Endodermal cell (in vitro differentiated cells): ENCODE data around the gene RAPGEF1. TPM values are rescaled to one million over a fixed set of nuclear protein-coding genes. Genes with fewer than 3 reads are reported as not detected.

Source experiments
- DNase-seq: peaks from one replicate; pipeline ENCODE4 v3.0.0-alpha.2; 2017
- H3K27ac ChIP-seq: 2 replicates; pipeline ENCODE4 v1.5.1; 2013; ENCODE audit warnings: mild to moderate bottlenecking, low read depth, low read length, moderate library complexity
- H3K27me3 ChIP-seq: 2 replicates; pipeline ENCODE4 v1.6.1; 2013; ENCODE audit warnings: mild to moderate bottlenecking, low read length, moderate library complexity; ENCODE audit not compliant: insufficient read depth, control insufficient read depth, poor library complexity, severe bottlenecking
- H3K36me3 ChIP-seq: 2 replicates; pipeline ENCODE4 v1.7.0; 2013; ENCODE audit warnings: mild to moderate bottlenecking, low read length, moderate library complexity; ENCODE audit not compliant: control insufficient read depth, insufficient read depth
- H3K4me1 ChIP-seq: one replicate; pipeline ENCODE4 v1.7.0; 2013; ENCODE audit warnings: low read length; ENCODE audit not compliant: control insufficient read depth, insufficient read depth
- H3K4me3 ChIP-seq: 2 replicates; pipeline ENCODE4 v1.5.1; 2013; ENCODE audit warnings: mild to moderate bottlenecking, low read length, moderate library complexity
- H3K9ac ChIP-seq: 2 replicates; pipeline ENCODE4 v1.6.1; 2013; ENCODE audit warnings: mild to moderate bottlenecking, low read length, moderate library complexity; ENCODE audit not compliant: poor library complexity, severe bottlenecking; ENCODE audit errors: extremely low read depth
- H3K9me3 ChIP-seq: 2 replicates; pipeline ENCODE4 v1.6.1; 2013; ENCODE audit warnings: mild to moderate bottlenecking, low read length, moderate library complexity; ENCODE audit not compliant: control insufficient read depth
- H3K27ac Mint-ChIP-seq: 2 replicates; pipeline ENCODE4 v1.8.0; 2020; ENCODE audit warnings: mixed read lengths
- H3K27me3 Mint-ChIP-seq: 2 replicates; pipeline ENCODE4 v1.8.0; 2021; ENCODE audit warnings: mild to moderate bottlenecking, mixed read lengths; ENCODE audit not compliant: insufficient read depth
- H3K36me3 Mint-ChIP-seq: 2 replicates; pipeline ENCODE4 v1.8.0; 2020; ENCODE audit warnings: low read depth, mixed read lengths
- H3K4me1 Mint-ChIP-seq: 2 replicates; pipeline ENCODE4 v1.8.0; 2020; ENCODE audit warnings: mixed read lengths
- H3K4me3 Mint-ChIP-seq: 2 replicates; pipeline ENCODE4 v1.8.0; 2020; ENCODE audit warnings: mild to moderate bottlenecking, moderate library complexity, mixed read lengths
- H3K9me3 Mint-ChIP-seq: 2 replicates; pipeline ENCODE4 v1.8.0; 2020; ENCODE audit warnings: mild to moderate bottlenecking, mixed read lengths
- WGBS, 2 experiments: methylation state at CpG; one replicate each; pipeline versions ENCODE4 v1.1.5 to v1.1.7; 2013; ENCODE audit warnings: missing lambda C conversion rate in 2 of 2, mixed read lengths in 1 of 2; ENCODE audit not compliant: insufficient coverage in 1 of 2, insufficient read length in 1 of 2; 5-methylcytosine and 5-hydroxymethylcytosine counted together
- total RNA-seq, 2 donors: library from RNA; stranded (reverse); fragmentation: NEBNext Ultra II Directional in 1 of 2; extraction: Animal tissue kit (Norgen Biotek cat#: 25700) in 1 of 2; gene quantifications; 2 replicates in 1 of 2; 3 replicates in 1 of 2; pipeline ENCODE4 v1.2.1, GENCODE V29; 2021
- TF ChIP-seq, protein P1 (sequence below): fragments of 200-600 bp; sonication (generic); conservative IDR thresholded peaks from 2 replicates; pipeline ENCODE4 v1.5.0; 2021; ENCODE audit warnings: antibody characterized with exemption, mild to moderate bottlenecking

RAPGEF1 gene
- total RNA-seq, 2 donors from 2014 or later = 63.4 to 85.5 TPM

DNA sequence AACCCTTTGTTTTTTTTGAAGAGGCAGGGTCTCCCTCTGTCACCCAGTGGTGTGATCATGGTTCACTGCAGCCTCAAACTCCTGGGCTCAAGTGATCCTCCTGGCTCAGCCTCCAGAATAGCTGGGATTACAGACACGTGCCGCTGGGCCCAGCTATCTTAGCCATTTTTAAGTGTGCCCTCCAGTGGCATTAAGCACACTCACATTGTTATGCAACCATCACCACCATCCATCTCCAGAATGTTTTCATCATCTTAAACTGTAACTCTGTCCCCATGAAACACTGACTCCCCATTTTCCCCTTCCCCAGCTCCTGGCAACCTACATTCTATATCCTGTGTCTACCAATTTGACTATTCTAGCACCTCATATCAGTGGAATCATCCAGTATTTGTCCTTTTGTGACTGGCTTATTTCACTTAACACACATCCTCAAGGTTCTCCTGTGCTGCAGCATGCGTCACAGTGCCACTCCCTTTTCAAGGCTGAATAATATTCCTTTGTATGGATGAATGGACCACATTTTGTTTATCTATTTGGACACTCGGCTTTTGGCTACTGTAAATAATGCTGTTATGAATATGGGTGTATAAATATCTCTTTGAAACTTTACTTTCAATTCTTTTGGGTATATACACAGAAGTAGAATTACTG is 12.5 kb upstream of the RAPGEF1 start:
- Histone ChIP-seq H3K4me3 (no peak overlapping the region), H3K4me1 (no peaks in the 10 kb centered on the region), H3K9ac (no peak overlapping the region), H3K27ac (no peak overlapping the region), H3K36me3 (no peaks in the 10 kb centered on the region), H3K27me3 (no peaks in the 10 kb centered on the region), H3K9me3 (no peaks in the 10 kb centered on the region)
- Mint-ChIP-seq H3K4me1 (peaks cover 3% of the 10 kb centered on the region), H3K9me3 (no peaks in the 10 kb centered on the region), H3K36me3 (no peaks in the 10 kb centered on the region), H3K4me3 (no peak overlapping the region), H3K27me3 (no peaks in the 10 kb centered on the region), H3K27ac (no peak overlapping the region)
- 95% methylated on average over 4 of the region's 4 CpGs; no CpG with 5 or more reads in 1 of the 2 experiments for WGBS, 2 experiments
- TF ChIP-seq, protein P1, sequence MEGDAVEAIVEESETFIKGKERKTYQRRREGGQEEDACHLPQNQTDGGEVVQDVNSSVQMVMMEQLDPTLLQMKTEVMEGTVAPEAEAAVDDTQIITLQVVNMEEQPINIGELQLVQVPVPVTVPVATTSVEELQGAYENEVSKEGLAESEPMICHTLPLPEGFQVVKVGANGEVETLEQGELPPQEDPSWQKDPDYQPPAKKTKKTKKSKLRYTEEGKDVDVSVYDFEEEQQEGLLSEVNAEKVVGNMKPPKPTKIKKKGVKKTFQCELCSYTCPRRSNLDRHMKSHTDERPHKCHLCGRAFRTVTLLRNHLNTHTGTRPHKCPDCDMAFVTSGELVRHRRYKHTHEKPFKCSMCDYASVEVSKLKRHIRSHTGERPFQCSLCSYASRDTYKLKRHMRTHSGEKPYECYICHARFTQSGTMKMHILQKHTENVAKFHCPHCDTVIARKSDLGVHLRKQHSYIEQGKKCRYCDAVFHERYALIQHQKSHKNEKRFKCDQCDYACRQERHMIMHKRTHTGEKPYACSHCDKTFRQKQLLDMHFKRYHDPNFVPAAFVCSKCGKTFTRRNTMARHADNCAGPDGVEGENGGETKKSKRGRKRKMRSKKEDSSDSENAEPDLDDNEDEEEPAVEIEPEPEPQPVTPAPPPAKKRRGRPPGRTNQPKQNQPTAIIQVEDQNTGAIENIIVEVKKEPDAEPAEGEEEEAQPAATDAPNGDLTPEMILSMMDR = no peak
- no peak for DNase-seq

DNA sequence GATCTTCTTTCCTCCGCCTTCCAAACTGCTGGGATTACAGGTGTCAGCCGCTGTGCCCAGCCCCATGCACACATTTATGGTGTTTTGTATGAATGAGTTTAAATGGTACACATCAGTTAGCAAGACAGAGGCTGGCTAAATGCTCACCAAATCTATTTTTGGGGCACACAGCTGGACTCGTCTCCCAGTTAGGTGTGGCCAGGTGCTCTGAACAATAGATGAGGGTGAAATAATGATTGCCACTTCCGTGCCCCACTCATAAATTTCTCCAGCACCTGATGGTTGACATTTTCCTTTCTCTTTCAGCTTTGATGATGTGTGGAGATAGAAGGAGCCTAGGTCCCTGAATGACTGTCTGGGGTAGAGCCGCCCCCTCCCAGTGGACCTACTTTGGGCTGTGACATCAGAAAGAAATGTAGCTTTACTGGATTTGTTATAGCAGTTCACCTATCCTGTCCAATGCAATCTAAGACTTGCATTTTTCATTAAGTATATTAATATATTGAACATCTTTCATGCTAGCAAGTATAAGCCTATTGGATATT is 8.6 kb upstream of the RAPGEF1 start:
- Mint-ChIP-seq H3K27me3 (no peaks in the 10 kb centered on the region), H3K36me3 (no peaks in the 10 kb centered on the region), H3K27ac (no peak overlapping the region), H3K4me3 (no peak overlapping the region), H3K9me3 (peaks cover 7% of the 10 kb centered on the region), H3K4me1 (no peaks in the 10 kb centered on the region)
- Histone ChIP-seq H3K4me1 (no peaks in the 10 kb centered on the region), H3K36me3 (no peaks in the 10 kb centered on the region), H3K27me3 (no peaks in the 10 kb centered on the region), H3K4me3 (no peak overlapping the region), H3K9me3 (no peaks in the 10 kb centered on the region), H3K27ac (no peak overlapping the region), H3K9ac (no peak overlapping the region)
- 89 to 93% methylated on average over 2 to 5 of the region's 5 CpGs for WGBS, 2 experiments
- TF ChIP-seq, protein P1 = no peak
- DNase-seq = no peak

DNA sequence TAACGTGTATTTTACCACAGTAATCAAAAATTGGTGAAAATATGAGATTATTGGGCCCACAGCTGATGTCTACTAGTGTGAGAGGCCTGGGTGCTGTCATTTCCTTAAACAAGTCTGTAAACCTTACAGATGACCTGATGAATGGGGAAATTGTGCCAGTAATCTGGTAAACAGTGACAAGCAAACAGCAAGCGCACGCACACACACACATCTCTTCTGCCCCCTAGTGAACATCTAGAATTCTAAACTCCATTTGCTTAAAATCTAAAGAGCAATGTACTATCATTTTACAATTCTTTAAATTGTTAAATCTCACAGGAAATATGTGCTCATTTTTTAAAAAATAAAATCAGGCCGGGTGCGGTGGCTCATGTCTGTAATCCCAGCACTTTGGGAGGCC is 7.5 kb upstream of the RAPGEF1 start:
- H3K4me3 ChIP-seq = no peak overlapping the region
- H3K4me1 ChIP-seq = no peaks in the 10 kb centered on the region
- WGBS, 2 experiments = 60 to 66% methylated on average over 2 to 5 of the region's 5 CpGs
- H3K9me3 Mint-ChIP-seq = peaks cover 7% of the 10 kb centered on the region
- H3K27me3 Mint-ChIP-seq = no peaks in the 10 kb centered on the region
- no peak overlapping the region for H3K27ac ChIP-seq
- no peak for DNase-seq
- no peaks in the 10 kb centered on the region for H3K36me3 ChIP-seq
- H3K27me3 ChIP-seq = no peaks in the 10 kb centered on the region
- TF ChIP-seq, protein P1 = peak; percentile 76
- no peaks in the 10 kb centered on the region for H3K9me3 ChIP-seq
- no peak overlapping the region for H3K9ac ChIP-seq
- no peaks in the 10 kb centered on the region for H3K4me1 Mint-ChIP-seq
- H3K36me3 Mint-ChIP-seq = no peaks in the 10 kb centered on the region
- H3K27ac Mint-ChIP-seq = no peak overlapping the region
- H3K4me3 Mint-ChIP-seq = no peak overlapping the region
